GM18520 (cell line): ENCODE results near the gene SMIM35.

ENCODE experiments used
- ATAC-seq: cut with Tn5 transposase; IDR thresholded peaks from one replicate; pipeline ENCODE4 v1.9.1; 2021; ENCODE audit not compliant: unreplicated experiment

Gene SMIM35

DNA sequence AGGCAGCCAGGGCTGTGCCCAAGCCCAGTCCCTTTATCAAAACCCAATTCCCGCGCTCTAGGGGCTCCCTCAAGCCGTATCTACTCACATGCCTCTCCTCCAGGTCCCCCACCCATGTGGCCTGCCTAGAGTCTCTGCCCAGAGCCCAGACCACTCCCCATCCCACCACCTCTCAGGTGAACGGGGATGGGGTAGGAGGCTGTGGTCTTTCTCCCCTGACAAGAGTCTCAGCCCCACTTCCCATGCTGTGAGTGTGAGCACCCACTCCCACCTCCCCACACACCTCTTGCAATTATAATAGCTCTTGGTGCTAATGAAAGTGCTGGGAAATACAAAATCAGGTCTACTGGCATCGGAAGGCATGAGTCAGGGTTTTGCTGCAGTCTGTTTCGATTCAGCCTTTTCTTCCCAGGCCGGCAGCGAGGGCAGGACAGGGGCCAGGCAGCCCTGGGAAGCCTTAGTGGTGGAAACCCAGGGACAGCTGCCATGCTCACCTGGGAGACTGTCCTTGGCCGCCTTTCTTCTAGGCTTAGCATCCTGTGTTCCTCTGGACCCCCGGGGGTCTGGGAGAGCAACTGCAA, 26.6 kb downstream of the SMIM35 start:
- ATAC-seq: no peak

DNA sequence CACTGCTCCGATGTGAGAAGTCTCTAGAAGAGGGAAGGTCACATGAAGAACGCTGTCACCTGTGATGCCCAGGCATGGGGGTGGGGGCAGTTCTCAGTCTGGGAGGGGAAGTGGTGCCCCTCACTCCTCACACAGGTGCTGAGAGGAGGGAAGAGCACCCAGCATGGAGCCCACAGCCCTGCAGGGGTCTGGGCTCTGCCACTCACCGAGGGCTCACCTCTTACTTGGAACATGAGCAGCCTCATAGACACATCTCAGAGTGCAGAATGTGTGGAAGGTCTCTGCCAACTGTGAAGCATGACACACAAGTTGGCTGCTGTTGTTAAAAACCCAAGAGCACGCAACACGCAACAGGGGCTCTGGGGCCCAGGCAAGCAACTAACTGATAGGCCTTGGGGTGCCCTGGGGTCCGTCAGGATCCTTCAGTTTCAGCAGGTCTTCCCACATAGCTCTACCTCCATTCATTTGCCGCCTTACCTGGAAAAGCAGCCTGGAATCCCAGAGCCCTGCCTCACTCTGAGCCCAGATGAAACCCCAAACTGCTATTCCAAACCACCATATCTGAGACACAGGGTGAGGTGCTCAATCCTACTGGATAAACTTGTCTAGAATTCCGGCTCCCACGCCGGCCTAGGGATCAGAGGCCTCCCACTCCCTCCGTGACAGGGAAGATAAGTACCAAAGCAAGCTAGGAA, 27.4 kb downstream of the SMIM35 start:
- ATAC-seq: no peak

DNA sequence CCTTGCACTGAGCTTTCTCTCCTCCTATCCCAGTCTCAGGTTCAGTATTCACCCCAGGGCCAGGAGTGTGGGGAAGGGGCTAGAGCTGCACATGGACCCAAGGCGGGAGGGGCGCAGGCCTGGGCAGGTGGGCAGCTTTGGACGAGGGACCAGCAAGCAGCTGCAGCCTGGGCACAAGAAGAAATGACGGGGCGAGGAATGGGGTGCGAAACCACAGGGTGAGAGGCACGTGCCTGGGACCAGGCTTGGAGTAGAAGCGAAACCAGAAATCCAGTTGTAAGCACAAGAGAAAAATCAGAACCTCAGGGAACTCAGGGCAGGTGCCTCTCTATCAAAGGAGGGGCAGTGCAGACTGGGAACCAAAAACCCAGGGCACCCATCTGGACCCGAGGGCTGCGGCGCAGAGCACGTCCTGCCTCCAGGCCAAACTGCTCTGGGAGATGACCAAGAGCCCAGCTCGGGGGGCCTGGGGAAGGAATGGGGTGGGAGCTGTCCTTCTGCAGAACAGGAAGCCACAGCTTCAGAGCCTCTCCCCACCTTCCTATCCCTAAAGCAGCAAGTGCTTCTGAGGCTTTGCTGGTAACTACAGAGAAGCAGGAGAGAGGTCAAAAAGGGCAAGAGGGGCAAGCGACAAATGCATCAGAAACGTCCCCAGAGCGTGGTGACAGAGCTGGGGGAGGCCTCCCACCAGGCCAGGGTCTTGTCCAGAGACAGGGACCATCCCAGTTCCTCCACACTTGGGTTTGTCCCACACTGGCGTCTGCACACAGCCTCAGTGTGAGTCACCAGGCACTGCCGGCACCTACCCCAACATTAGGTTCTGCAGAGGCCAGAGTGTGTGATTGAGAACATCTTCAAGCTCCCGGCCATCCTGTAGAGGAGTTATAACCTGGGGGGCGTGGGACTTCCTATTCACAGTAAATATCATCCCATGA, 28.2 kb downstream of the SMIM35 start:
- no peak for ATAC-seq

DNA sequence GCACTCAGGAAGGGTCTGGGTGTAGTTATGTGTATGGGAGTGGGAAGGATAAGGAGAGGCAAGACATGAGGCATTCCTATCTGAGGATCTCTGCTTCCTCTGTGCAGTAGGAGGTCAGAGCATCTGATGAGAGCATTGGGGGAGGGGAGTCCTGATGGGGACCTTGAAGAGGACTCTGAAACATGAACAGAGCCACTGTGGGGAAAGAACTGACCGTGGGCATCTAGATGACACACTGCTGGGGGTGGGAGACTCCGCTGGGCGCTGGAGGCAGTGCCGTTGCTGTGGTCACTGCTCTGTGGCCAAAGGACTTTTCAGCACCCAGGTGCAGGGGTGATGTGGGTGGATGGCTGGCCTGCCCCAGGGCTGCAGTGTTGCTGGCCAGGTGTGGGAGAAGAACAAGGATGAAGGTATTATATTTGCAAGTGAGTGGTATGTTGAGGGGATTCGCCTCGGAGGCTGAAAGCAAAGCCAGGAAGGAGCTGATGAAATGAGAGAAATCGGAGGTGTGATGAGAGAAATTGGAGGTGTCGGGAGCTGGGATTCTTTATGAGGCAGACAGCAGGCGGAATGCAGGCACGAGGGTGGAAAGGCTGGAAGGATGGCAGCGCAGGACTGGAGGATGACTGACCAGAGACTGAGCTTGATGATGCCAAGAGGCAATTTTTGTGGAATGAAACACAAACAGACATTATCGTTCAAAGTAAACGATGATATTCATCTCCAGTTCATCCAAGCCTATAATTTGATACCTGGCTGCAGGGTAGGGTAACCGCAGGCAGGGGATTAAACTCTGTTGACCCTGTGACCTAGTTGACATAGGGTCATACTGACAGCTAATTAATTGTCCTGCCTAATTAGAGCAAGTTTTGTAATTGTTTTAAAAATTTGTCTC, 29.3 kb downstream of the SMIM35 start:
- no peak for ATAC-seq

DNA sequence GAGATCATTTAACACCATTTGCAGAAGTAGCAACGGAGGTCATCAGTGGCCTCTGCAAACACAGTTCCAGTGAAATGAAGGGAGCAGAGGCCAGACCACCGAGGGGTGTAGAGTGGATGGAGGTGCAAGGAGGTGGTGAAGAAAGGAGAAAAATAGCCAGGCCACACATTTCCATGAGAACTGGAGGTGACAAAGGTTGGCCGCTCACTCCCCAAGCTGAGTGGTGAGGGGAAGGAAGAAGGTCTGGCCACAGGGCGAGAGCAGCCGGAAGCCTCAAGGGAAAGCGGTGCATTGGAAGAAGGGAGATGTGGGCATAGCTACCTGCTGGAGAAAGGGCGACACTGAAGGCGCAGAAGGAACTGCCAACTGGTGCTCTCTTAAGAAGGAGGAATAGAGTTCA, 30.0 kb downstream of the SMIM35 start:
- no peak for ATAC-seq

DNA sequence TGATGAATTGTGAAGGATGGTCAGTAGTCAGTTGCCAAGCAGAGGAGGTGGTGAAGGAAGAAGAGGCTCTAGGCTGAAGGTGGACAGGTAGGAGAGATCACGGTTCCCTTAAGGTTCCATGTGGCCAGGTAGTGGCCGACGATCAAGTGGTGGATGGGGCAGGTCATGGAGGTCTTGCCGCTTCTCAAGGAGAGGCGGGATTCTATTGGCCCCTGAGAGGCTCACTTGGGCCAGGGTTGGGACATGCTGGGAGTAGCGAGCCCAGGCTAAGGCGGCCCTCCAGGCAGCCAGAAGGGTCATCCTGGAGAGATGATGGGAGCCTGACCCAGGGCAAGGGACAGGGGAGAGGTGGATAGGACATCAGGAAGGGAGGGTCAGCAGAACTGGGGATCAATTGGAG, 30.8 kb downstream of the SMIM35 start:
- no peak for ATAC-seq

DNA sequence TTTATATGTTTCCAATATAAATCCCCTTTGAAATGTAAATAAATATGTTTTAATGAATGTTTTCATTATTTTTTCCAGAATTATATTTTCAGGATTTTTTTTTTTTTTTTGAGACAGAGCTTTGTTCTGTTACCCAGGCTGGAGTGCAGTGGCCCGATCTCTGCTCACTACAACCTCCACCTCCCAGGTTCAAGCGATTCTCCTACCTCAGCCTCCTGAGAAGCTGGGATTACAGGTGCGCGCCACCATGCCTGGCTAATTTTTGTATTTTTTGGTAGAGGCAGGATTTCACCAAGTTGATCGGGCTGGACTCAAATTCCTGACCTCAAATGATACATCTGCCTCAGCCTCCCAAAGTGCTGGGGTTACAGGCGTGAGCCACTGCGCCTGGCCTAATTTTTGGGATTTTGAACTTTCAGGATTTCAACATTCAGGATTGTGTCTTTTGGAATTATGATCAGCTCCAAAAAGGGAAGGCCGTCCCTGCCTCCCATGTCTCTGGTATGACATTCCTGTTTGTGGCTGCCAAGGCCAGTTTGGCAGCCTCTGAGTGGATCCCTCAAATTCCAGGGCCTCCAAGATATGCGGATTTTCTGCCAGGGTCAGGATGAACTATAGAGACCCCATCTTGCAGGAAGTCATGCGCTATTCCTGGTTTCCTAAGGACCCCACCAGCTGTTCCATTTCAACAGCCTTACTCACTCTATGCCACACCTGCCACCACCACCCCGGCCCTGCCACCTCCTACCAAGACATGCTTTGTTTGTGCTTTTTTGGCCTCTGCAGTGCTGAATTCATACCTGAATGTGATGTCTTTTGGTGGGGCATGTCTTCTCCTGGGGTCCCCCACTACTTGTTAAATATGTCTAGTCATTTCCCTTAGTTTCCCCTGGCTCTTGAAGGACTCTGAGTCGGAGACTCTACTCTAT, 31.8 kb downstream of the SMIM35 start:
- ATAC-seq: no peak

DNA sequence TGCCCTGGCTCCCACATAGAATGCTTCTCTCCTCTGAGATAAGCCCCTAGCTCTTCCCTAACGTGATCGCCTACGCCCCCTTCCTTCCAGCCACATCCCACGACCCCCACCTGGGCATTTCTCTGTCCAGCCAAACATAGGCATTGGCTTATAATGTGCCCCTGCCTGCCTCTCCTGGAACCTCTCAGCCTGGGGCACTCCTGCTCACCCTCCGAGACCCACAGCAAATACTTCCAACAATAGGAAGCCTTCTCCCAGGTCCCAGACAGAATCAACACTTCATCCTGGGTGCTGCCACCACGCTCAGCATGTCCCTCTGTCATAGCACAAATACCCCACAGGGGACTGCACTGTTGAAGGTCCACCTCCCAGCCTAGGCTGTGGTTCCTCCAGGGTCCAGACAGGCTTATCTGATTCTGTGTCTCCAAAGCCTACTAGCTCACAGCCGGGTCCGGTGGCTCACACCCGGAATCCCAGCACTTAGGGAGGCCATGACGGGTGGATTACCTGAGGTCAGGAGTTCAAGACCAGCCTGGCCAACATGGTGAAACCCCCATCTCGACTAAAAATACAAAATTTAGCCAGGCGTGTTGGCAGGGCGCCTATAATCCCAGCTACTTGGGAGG, 34.1 kb downstream of the SMIM35 start:
- no peak for ATAC-seq

DNA sequence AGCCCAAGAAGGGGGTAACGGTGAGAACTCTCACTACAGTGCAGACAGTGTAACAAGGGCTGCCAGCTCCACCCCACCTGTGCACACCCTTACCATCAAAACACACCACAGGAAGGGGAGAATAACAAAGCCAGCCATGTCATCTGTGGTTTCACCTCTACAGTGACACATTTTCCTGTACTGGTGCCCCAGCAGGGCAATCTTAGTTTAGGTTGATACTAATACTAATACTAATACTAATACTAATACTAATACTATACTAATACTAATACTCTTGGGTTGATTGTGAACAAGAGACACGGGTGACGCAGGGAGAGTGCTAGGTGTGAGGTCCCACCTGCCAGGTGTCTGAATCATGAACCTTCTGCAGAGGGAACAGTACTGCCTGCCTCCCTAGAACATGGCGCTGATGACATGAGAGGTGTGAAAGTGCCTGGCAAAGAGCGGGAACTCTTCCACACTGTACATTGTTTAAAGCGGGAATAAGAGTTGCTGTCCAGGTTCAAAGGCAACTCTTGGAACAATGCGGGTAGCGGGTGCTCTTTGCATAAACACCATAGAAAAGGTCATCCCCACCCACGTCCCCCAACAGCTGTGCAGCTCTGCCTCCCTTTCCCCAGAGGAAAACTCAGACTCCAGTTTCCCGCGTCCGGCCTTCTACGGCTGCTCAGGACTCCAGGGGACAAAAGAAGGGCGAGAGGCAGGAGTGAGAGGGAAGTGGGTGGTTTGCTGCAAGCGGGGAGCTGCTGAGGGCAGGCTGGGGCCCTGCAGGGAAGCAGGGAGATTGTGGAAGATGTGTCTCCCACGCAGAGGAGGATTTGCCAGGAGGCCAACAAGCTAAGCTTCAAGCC, 34.9 kb downstream of the SMIM35 start:
- ATAC-seq: no peak

DNA sequence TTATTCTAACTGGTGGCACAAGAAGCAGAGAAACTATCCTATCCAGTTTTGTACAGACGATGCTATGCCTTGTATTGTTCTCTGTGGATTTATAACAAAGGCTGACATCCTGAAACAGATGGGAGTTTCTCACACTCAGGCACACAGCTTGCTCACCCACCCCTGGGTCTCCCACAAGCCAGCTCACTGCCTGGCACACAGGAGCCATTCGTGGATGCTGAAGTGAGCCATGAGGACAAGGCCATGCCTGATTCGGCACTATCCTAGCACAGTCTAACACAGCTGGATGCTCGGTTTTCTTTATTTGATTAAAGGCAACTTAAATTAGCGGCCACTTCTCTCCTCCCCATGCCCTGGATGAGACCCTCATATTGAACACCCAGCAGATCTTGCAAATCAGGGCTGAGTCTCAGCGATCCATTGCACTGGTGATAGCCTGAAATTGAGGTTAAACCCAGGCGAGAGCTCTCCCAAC, 35.6 kb downstream of the SMIM35 start:
- no peak for ATAC-seq

DNA sequence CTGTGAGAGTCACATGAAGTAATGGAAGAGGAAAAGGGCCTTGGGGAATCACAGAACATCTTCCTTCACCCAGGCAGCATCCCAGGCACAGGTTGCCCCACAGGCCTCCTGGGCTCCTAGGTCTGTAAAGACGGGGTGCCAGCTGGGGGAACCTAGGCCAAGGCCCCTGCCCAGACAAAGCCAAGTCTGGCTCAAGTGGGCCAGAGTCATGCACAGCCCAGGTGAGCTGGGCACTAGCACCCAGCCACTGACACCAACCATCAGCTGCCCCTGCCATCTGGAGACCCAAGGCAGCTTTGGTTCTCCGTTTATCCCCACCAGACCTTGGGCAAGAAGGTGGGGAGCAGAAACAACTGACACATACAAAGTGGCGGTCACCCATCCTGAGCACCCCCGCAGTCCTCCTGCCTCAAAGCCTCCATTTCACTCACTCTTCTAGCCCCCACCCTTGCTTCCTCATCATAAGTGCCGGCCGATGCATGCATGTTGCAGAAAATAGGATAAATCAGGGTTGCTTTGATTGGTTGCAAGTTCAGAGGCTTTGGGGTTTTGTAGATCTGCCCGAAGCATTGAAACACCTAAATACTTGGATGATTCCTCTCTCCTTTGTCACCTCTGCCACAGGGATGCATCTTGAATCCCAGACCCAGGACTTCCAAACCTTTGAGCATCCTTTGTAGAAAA, 36.4 kb downstream of the SMIM35 start:
- no peak for ATAC-seq

DNA sequence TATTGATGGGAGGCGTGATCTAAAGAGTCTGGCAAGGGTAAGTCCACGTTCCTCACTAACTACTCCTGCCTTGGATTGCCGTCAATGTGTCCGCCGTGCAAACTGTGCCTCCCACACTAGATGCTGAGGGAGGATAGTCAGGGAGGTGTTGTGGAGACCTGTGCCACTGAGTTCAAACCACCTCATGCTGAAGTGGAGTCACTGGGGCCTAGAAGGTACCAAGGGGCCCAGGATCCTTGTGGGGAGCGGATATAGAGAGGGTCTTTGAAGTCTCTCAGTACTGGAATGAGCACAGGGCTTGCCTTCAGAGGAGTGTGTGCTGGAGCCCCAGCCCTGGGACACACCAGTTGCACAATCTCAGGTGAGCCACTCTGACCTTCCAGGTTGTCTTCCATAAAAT, 37.0 kb downstream of the SMIM35 start:
- no peak for ATAC-seq

DNA sequence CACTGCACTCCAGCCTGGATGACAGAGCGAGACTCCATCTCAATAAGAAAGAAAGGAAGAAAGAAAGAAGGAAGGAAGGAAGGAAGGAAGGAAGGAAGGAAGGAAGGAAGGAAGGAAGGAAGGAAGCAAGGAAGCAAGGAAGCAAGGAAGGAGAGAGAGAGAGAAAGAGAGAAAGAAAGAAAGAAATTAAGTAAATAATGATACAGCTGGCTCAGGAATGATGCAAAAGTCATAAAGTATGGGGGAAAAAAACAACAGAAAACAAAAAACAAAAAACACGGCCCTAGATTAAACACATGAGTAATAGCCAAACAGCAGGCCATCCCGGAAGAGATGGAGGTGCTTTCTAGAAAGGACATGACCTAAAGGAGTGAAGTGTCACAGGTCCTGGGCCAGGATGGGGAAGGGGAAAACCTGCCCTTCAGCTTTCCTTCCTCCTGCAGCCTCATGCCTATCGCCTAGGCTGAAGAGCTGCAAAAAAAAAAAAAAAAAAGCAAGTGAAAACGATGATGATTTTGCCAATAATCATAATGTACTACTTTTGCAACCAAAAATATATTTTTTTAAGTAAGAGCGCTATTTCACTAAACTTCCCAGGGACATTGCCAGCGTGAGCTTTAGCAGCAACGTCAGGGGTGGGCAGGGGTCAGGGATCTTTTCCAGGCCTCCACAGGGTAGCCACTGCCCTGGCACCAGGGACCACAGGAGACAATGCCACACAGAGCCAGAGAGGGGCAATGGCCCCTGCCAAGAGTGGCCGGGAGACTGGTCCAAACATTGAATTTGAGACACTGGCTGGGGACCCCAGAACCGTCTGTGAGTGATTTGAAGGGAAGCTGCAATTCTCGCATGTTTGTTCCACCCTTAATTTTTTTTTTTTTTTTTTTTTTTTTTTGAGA, 38.0 kb downstream of the SMIM35 start:
- ATAC-seq: no peak

DNA sequence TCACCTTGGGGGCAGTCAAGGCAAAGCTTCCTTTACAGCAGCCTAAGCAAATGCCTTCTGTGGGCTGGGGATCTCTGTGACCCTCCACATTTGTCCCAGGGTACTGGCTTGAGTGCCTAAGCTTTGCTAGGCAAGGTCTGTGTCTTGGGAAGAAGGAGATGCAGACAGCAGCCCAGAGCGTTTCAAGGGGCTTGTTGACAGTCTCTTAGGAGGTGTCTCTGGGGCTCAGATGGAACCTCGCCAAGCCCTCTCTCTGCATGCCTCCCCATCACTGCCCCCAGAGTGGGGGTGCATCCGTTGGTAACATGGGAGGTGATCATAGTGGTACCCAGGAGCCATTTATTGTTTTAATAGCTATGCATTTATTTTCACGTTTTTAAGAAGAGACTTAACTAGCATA, 39.0 kb downstream of the SMIM35 start:
- ATAC-seq: no peak

DNA sequence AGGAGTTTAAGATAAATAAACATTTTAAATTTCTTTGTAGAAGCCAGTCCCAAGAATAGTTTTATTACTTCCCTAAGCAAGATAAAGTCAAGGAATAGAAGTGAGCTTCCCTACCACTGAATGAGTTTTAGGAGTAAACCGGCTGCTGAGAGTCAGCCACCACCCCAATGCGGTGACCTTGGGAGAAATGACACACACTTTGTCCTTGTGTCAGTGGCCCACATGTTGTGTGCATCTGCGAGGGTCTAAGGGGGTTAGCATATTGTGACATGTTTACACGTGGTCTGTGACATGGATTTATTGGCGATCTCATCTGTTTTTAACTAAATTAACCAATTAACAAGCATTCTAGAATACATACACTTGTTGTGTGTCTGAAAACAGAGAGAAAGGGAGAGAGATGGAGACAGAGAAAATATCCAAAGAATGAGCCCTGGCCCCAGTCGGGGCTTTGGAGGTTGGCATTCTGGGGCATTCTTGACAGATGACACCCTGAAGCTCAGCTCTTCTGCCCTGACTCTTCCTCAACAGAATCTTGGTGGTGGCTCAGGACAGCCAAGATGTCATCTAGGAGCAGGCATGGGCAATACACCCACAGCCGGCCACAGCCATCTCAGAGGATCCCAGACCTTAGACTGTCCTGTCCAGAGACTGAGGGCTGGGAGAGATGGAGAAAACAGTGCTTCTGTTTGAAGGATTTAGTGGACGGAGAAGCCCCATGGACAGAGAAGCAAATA, 39.6 kb downstream of the SMIM35 start:
- ATAC-seq: no peak
